Endothelial cell (in vitro differentiated cells): Measurements from ENCODE around the gene PLCXD3. TPM values are rescaled to one million over a fixed set of nuclear protein-coding genes. Genes with fewer than 3 reads are reported as not detected.

Source experiments
- DNase-seq: peaks from one replicate; pipeline ENCODE4 v3.0.0; 2021; ENCODE audit warnings: low spot score
- H3K27ac Mint-ChIP-seq: one replicate; pipeline ENCODE4 v1.8.0; 2021; ENCODE audit warnings: mixed read lengths, inconsistent platforms; ENCODE audit not compliant: unreplicated experiment
- H3K27me3 Mint-ChIP-seq: one replicate; pipeline ENCODE4 v1.8.0; 2021; ENCODE audit warnings: mild to moderate bottlenecking, moderate library complexity, mixed read lengths, inconsistent platforms; ENCODE audit not compliant: unreplicated experiment
- H3K36me3 Mint-ChIP-seq: one replicate; pipeline ENCODE4 v1.8.0; 2021; ENCODE audit warnings: mild to moderate bottlenecking, low read depth, mixed read lengths, inconsistent platforms; ENCODE audit not compliant: unreplicated experiment
- H3K4me1 Mint-ChIP-seq: one replicate; pipeline ENCODE4 v1.8.0; 2021; ENCODE audit warnings: mild to moderate bottlenecking, mixed read lengths, inconsistent platforms; ENCODE audit not compliant: unreplicated experiment
- H3K4me3 Mint-ChIP-seq: one replicate; pipeline ENCODE4 v1.8.0; 2021; ENCODE audit warnings: mild to moderate bottlenecking, mixed read lengths, inconsistent platforms; ENCODE audit not compliant: unreplicated experiment
- H3K9me3 Mint-ChIP-seq: one replicate; pipeline ENCODE4 v1.8.0; 2021; ENCODE audit warnings: mixed read lengths, inconsistent platforms; ENCODE audit not compliant: unreplicated experiment
- CTCF ChIP-seq: fragments of 200-600 bp; sonication (generic); IDR thresholded peaks from one replicate; pipeline ENCODE4 v1.5.0; 2021; ENCODE audit warnings: antibody characterized with exemption; ENCODE audit not compliant: unreplicated experiment
- total RNA-seq: library from RNA; stranded (reverse); fragmentation: NEBNext Ultra II Directional; extraction: Animal tissue kit (Norgen Biotek cat#: 25700); gene quantifications from one replicate; pipeline ENCODE4 v1.2.1, GENCODE V29; 2021; ENCODE audit not compliant: unreplicated experiment

Gene PLCXD3
- total RNA-seq, 1 donor from 2014 or later: 0.26 TPM

DNA sequence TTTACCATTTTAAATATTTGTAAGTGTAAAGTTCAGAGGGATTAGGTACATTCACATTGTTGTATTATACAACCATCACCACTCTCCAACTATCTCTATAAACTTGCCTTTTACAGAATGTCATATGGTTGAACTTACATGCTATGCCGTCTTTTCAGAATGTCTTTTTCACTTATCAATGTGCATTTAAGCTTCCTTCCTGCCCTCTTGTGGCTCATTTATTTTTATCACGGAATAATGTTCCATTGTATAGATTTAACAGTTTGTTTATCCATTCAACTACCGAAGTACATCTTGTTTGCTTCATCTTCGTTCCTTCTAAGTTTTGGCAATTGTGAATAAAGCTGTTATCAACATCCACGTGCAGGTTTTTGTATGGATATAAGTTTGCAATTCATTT lies 163.8 kb downstream of the PLCXD3 start:
- no peak for DNase-seq
- Mint-ChIP-seq H3K9me3 (no peaks in the 10 kb centered on the region), H3K27me3 (no peaks in the 10 kb centered on the region), H3K4me1 (no peaks in the 10 kb centered on the region), H3K27ac (no peak overlapping the region), H3K4me3 (no peak overlapping the region), H3K36me3 (no peaks in the 10 kb centered on the region)
- no peak for TF ChIP-seq CTCF

GRCh38 chr5:41345295-41345694 lies 165.1 kb downstream of the PLCXD3 start:
- Mint-ChIP-seq H3K27me3 (no peaks in the 10 kb centered on the region), H3K9me3 (no peaks in the 10 kb centered on the region), H3K27ac (no peak overlapping the region), H3K36me3 (no peaks in the 10 kb centered on the region), H3K4me3 (no peak overlapping the region), H3K4me1 (no peaks in the 10 kb centered on the region)
- no peak for DNase-seq
- TF ChIP-seq CTCF: no peak

GRCh38 chr5:41339339-41339738 lies 171.1 kb downstream of the PLCXD3 start:
- Mint-ChIP-seq H3K27me3 (peaks cover 1% of the 10 kb centered on the region), H3K36me3 (no peaks in the 10 kb centered on the region), H3K4me3 (no peak overlapping the region), H3K4me1 (no peaks in the 10 kb centered on the region), H3K9me3 (no peaks in the 10 kb centered on the region), H3K27ac (no peak overlapping the region)
- no peak for DNase-seq
- TF ChIP-seq CTCF: no peak

DNA sequence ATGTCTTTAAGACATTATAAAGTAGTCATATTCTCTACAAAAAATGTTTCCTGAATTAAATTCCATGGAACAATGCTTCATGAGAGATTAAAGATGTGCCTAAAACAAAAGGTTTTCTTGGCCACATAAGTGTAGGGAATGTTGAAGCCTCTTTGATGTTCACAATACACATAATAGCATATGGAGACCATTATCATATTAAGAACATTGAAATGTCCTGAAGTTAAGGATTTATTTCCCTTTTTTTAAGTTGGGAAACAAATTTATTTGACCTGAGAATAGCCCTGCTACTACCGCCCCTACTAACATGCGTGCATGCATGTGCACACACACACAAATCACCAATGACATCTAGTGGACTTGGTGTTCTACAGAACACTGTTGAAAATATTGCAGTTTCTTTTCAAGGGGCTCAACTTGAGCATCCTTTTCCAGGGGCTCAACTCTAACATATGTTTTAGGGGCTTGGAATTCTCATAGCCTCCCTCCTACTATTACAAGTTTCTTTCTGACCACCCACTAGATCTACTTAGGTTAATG lies 172.2 kb downstream of the PLCXD3 start:
- Mint-ChIP-seq H3K4me3 (no peak overlapping the region), H3K4me1 (no peaks in the 10 kb centered on the region), H3K9me3 (no peaks in the 10 kb centered on the region), H3K27ac (no peak overlapping the region), H3K27me3 (peaks cover 1% of the 10 kb centered on the region), H3K36me3 (no peaks in the 10 kb centered on the region)
- no peak for TF ChIP-seq CTCF
- DNase-seq: no peak

- no peak for TF ChIP-seq CTCF
- H3K36me3 Mint-ChIP-seq: no peaks in the 10 kb centered on the region
- H3K27me3 Mint-ChIP-seq: peaks cover 1% of the 10 kb centered on the region
- no peak for DNase-seq
- no peaks in the 10 kb centered on the region for H3K4me1 Mint-ChIP-seq
- H3K27ac Mint-ChIP-seq: no peak overlapping the region
- H3K4me3 Mint-ChIP-seq: no peak overlapping the region
- no peaks in the 10 kb centered on the region for H3K9me3 Mint-ChIP-seq
Observed at GRCh38 chr5:41337724-41338123, 172.7 kb downstream of the PLCXD3 start.
